ENCODE results near the gene BRINP1. TPM values are rescaled to one million over a fixed set of nuclear protein-coding genes. Genes with fewer than 3 reads are reported as not detected.
"Not testable (repeated sequence)": the region's sequence is repeated elsewhere in the genome, so short reads cannot be mapped to it uniquely, and the experiment has no call there.

BRINP1 gene
- total RNA-seq, 5 donors from 2014 or later (not counting 1 experiment from before 2014, with no cell fraction given) = not detected

DNA sequence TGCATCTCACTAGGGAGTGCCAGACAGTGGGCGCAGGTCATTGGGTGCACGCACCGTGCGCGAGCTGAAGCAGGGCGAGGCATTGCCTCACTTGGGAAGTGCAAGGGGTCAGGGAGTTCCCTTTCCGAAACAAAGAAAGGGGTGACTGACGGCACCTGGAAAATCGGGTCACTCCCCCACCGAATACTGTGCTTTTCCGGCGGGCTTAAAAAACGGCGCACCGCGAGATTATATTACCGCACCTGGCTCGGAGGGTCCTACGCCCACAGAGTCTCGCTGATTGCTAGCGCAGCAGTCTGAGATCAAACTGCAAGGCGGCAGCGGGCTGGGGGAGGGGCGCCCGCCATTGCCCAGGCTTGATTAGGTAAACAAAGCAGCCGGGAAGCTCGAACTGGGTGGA lies 200.0 kb downstream of the BRINP1 start:
- H3K4me3 Mint-ChIP-seq; CTCF ChIA-PET; H3K27ac Mint-ChIP-seq; H3K27me3 ChIP-seq (replicated peaks in 1 of 2; ENCODE audit: control insufficient read depth in 2 of 2, extremely low read depth in 1 of 2, insufficient read depth in 2 of 2, low read length in 1 of 2); POLR2A ChIA-PET; H3K4me1 ChIP-seq (ENCODE audit: control insufficient read depth in 1 of 2, extremely low read depth in 1 of 2, insufficient read depth in 2 of 2, low read length in 2 of 2); H3K36me3 ChIP-seq (ENCODE audit: control insufficient read depth in 2 of 2, extremely low read depth in 1 of 2, insufficient read depth in 1 of 2, low read length in 1 of 2); ATAC-seq (replicated peaks in 1 of 4); H3K9me3 ChIP-seq; DNase-seq; H3K27ac ChIP-seq (ENCODE audit: low read length); H3K36me3 Mint-ChIP-seq; H3K4me1 Mint-ChIP-seq; H3K27me3 Mint-ChIP-seq; H3K4me3 ChIP-seq (ENCODE audit: control insufficient read depth in 1 of 2, extremely low read depth in 1 of 2, low read length in 1 of 2): not testable (repeated sequence)
- H3K9me3 Mint-ChIP-seq = peaks cover 0 to 12% (median 10%) of the 10 kb centered on the region in 3 donors
- WGBS (ENCODE audit: insufficient coverage) = 67% methylated on average over 17 of the region's 27 CpGs

DNA sequence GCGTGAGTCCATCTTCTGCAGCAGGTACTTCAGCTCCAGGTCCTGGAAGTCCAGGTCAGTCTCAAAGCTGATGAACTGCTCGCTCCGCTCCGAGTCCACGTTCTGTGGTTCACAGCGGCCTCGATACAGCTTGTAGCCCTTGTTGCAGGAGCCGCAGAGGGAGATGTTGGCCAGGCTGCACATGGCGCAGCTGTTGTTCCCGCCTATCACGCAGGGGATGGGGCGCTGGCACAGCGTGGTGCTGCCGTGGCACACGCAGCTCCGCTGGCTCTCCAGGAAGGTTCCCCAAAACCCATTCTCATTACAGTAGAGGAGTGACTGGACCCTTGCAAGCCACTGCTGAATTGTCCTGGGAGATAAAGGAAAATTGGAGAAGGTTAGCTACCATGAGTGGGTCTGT lies 201.4 kb downstream of the BRINP1 start:
- H3K36me3 Mint-ChIP-seq = no peaks in the 10 kb centered on the region
- peaks cover 0 to 12% (median 10%) of the 10 kb centered on the region in 3 donors for H3K9me3 Mint-ChIP-seq
- Histone ChIP-seq H3K36me3 (ENCODE audit: control insufficient read depth in 2 of 2, extremely low read depth in 1 of 2, insufficient read depth in 1 of 2, low read length in 1 of 2) (no peaks in the 10 kb centered on the region), H3K4me1 (ENCODE audit: control insufficient read depth in 1 of 2, extremely low read depth in 1 of 2, insufficient read depth in 2 of 2, low read length in 2 of 2) (no peaks in the 10 kb centered on the region), H3K9me3 (no peaks in the 10 kb centered on the region), H3K27me3 (replicated peaks in 1 of 2; ENCODE audit: control insufficient read depth in 2 of 2, extremely low read depth in 1 of 2, insufficient read depth in 2 of 2, low read length in 1 of 2) (peaks cover 0 to 4% of the 10 kb centered on the region in 2 experiments), H3K27ac (ENCODE audit: low read length) (no peak overlapping the region), H3K4me3 (ENCODE audit: control insufficient read depth in 1 of 2, extremely low read depth in 1 of 2, low read length in 1 of 2) (no peak overlapping the region)
- no peaks in the 10 kb centered on the region for H3K4me1 Mint-ChIP-seq
- ChIA-PET CTCF (interaction anchor here in 1 of 2 donors (0.6 kb wide), 1 partner anchor 803 kb away, joined by 3 read pairs; no protein-coding TSS in a partner anchor), POLR2A (no interaction called here)
- H3K27ac Mint-ChIP-seq = no peak overlapping the region
- ATAC-seq (replicated peaks in 1 of 4) = no peak
- no peak overlapping the region for H3K4me3 Mint-ChIP-seq
- 94% methylated on average over 11 of the region's 16 CpGs for WGBS (ENCODE audit: insufficient coverage)
- no peak for DNase-seq
- no peaks in the 10 kb centered on the region for H3K27me3 Mint-ChIP-seq

DNA sequence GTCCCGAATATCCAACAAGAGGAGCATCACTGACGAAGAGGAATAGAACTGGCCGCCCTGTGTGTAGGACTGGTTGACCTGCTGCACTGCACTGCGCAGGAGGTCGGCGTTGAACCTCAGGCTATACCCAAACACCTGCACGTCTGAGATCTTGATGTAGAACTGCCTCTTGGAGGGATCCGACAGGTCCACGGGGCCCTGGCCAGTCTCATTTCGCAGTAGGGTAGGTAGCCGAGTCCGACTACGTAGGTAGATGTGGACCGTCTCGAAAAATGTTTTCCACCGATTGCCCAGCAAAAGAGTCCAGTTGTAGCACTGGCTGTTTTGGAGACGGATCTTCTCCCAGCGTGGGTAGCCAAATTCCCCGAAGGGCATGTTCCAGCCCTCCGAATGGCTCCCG lies 202.0 kb downstream of the BRINP1 start:
- ATAC-seq (replicated peaks in 1 of 4) = no peak
- no peak for DNase-seq
- peaks cover 0 to 12% (median 10%) of the 10 kb centered on the region in 3 donors for H3K9me3 Mint-ChIP-seq
- ChIA-PET CTCF (no interaction called here), POLR2A (no interaction called here)
- no peak overlapping the region for H3K4me3 ChIP-seq (ENCODE audit: control insufficient read depth in 1 of 2, extremely low read depth in 1 of 2, low read length in 1 of 2)
- H3K27me3 ChIP-seq (replicated peaks in 1 of 2; ENCODE audit: control insufficient read depth in 2 of 2, extremely low read depth in 1 of 2, insufficient read depth in 2 of 2, low read length in 1 of 2) = peaks cover 0 to 4% of the 10 kb centered on the region in 2 experiments
- H3K27me3 Mint-ChIP-seq = no peaks in the 10 kb centered on the region
- no peak overlapping the region for H3K27ac ChIP-seq (ENCODE audit: low read length)
- H3K36me3 Mint-ChIP-seq = no peaks in the 10 kb centered on the region
- no peak overlapping the region for H3K27ac Mint-ChIP-seq
- H3K36me3 ChIP-seq (ENCODE audit: control insufficient read depth in 2 of 2, extremely low read depth in 1 of 2, insufficient read depth in 1 of 2, low read length in 1 of 2) = no peaks in the 10 kb centered on the region
- no peaks in the 10 kb centered on the region for H3K9me3 ChIP-seq
- no peaks in the 10 kb centered on the region for H3K4me1 ChIP-seq (ENCODE audit: control insufficient read depth in 1 of 2, extremely low read depth in 1 of 2, insufficient read depth in 2 of 2, low read length in 2 of 2)
- H3K4me1 Mint-ChIP-seq = no peaks in the 10 kb centered on the region
- WGBS (ENCODE audit: insufficient coverage) = 95% methylated on average over 21 of the region's 21 CpGs
- H3K4me3 Mint-ChIP-seq = no peak overlapping the region

- no peaks in the 10 kb centered on the region for H3K4me1 ChIP-seq (ENCODE audit: control insufficient read depth in 1 of 2, extremely low read depth in 1 of 2, insufficient read depth in 2 of 2, low read length in 2 of 2)
- ChIA-PET POLR2A (no interaction called here), CTCF (no interaction called here)
- Mint-ChIP-seq H3K27me3 (no peaks in the 10 kb centered on the region), H3K27ac (no peak overlapping the region), H3K9me3 (peaks cover 0 to 12% (median 10%) of the 10 kb centered on the region in 3 donors), H3K4me3 (no peak overlapping the region), H3K4me1 (no peaks in the 10 kb centered on the region), H3K36me3 (no peaks in the 10 kb centered on the region)
- no peak overlapping the region for H3K27ac ChIP-seq (ENCODE audit: low read length)
- no peaks in the 10 kb centered on the region for H3K36me3 ChIP-seq (ENCODE audit: control insufficient read depth in 2 of 2, extremely low read depth in 1 of 2, insufficient read depth in 1 of 2, low read length in 1 of 2)
- ATAC-seq (replicated peaks in 1 of 4) (no peak), DNase-seq (no peak)
- peaks cover 0 to 4% of the 10 kb centered on the region in 2 experiments for H3K27me3 ChIP-seq (replicated peaks in 1 of 2; ENCODE audit: control insufficient read depth in 2 of 2, extremely low read depth in 1 of 2, insufficient read depth in 2 of 2, low read length in 1 of 2)
- H3K9me3 ChIP-seq = no peaks in the 10 kb centered on the region
- no peak overlapping the region for H3K4me3 ChIP-seq (ENCODE audit: control insufficient read depth in 1 of 2, extremely low read depth in 1 of 2, low read length in 1 of 2)
These were observed 203.1 kb downstream of the BRINP1 start for GRCh38 chr9:119166096-119166495.

GRCh38 chr9:119165131-119165530 lies 204.1 kb downstream of the BRINP1 start:
- H3K9me3 Mint-ChIP-seq = peaks cover 0 to 12% (median 10%) of the 10 kb centered on the region in 3 donors
- ChIA-PET CTCF (interaction anchor here in 1 of 2 donors (0.5 kb wide), 1 partner anchor 33 kb away, joined by 3 read pairs; no protein-coding TSS in a partner anchor), POLR2A (no interaction called here)
- no peaks in the 10 kb centered on the region for H3K27me3 Mint-ChIP-seq
- Histone ChIP-seq H3K27me3 (replicated peaks in 1 of 2; ENCODE audit: control insufficient read depth in 2 of 2, extremely low read depth in 1 of 2, insufficient read depth in 2 of 2, low read length in 1 of 2) (peaks cover 0 to 4% of the 10 kb centered on the region in 2 experiments), H3K27ac (ENCODE audit: low read length) (no peak overlapping the region), H3K9me3 (no peaks in the 10 kb centered on the region), H3K4me1 (ENCODE audit: control insufficient read depth in 1 of 2, extremely low read depth in 1 of 2, insufficient read depth in 2 of 2, low read length in 2 of 2) (no peaks in the 10 kb centered on the region), H3K4me3 (ENCODE audit: control insufficient read depth in 1 of 2, extremely low read depth in 1 of 2, low read length in 1 of 2) (no peak overlapping the region), H3K36me3 (ENCODE audit: control insufficient read depth in 2 of 2, extremely low read depth in 1 of 2, insufficient read depth in 1 of 2, low read length in 1 of 2) (no peaks in the 10 kb centered on the region)
- no peak overlapping the region for H3K4me3 Mint-ChIP-seq
- H3K27ac Mint-ChIP-seq = no peak overlapping the region
- DNase-seq = no peak
- H3K4me1 Mint-ChIP-seq = no peaks in the 10 kb centered on the region
- WGBS (ENCODE audit: insufficient coverage) = no CpG with 5 or more reads among the region's 1 CpG
- ATAC-seq (replicated peaks in 1 of 4) = no peak
- no peaks in the 10 kb centered on the region for H3K36me3 Mint-ChIP-seq

DNA sequence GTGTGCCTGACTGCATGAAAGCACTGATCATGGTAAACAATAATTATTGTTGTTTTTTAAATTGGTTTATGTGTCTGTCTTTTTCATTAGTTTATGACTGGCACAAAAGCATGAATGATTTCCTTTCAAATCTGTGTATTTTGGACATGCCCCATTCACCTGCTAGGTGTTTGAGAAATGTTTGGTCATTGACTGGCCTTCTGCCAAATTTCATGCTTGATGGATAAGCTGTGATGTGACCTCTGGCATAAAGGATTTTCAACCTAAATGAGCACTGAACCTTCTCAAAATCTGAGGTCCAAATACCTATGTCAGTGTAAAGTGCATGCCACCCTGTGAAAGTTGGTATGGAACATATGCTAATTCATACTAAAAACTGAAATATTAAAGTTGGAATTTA lies 204.5 kb downstream of the BRINP1 start:
- Mint-ChIP-seq H3K27me3 (no peaks in the 10 kb centered on the region), H3K36me3 (no peaks in the 10 kb centered on the region), H3K27ac (no peak overlapping the region), H3K4me3 (no peak overlapping the region), H3K4me1 (no peaks in the 10 kb centered on the region), H3K9me3 (peaks cover 0 to 12% (median 10%) of the 10 kb centered on the region in 3 donors)
- no peak overlapping the region for H3K4me3 ChIP-seq (ENCODE audit: control insufficient read depth in 1 of 2, extremely low read depth in 1 of 2, low read length in 1 of 2)
- H3K36me3 ChIP-seq (ENCODE audit: control insufficient read depth in 2 of 2, extremely low read depth in 1 of 2, insufficient read depth in 1 of 2, low read length in 1 of 2) = no peaks in the 10 kb centered on the region
- DNase-seq (no peak), ATAC-seq (replicated peaks in 1 of 4) (no peak)
- H3K4me1 ChIP-seq (ENCODE audit: control insufficient read depth in 1 of 2, extremely low read depth in 1 of 2, insufficient read depth in 2 of 2, low read length in 2 of 2) = no peaks in the 10 kb centered on the region
- ChIA-PET POLR2A (no interaction called here), CTCF (no interaction called here)
- peaks cover 0 to 4% of the 10 kb centered on the region in 2 experiments for H3K27me3 ChIP-seq (replicated peaks in 1 of 2; ENCODE audit: control insufficient read depth in 2 of 2, extremely low read depth in 1 of 2, insufficient read depth in 2 of 2, low read length in 1 of 2)
- H3K27ac ChIP-seq (ENCODE audit: low read length) = no peak overlapping the region
- H3K9me3 ChIP-seq = no peaks in the 10 kb centered on the region

DNA sequence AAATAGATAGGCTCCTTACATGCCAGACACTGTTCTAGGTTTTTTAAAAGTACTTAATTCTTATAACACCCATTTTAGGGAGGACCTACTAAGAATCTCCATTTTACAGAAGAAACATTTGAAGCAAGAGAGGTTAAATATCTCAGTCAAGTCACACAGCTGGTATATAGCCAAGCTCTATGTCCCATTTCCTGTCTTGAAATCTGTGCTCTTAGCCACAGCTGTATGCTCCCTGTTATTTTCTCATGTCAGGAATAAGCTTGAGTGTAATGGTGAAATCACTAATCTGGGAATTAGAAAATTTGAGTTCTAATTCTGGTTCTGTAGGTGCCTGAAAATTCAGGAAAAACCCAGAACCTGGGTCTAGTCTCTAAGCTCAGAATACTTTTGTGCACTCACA lies 208.7 kb downstream of the BRINP1 start:
- Mint-ChIP-seq H3K4me1 (no peaks in the 10 kb centered on the region), H3K36me3 (no peaks in the 10 kb centered on the region), H3K27me3 (no peaks in the 10 kb centered on the region), H3K9me3 (peaks cover 0 to 4% (median 0%) of the 10 kb centered on the region in 3 donors), H3K27ac (no peak overlapping the region), H3K4me3 (no peak overlapping the region)
- no peaks in the 10 kb centered on the region for H3K4me1 ChIP-seq (ENCODE audit: control insufficient read depth in 1 of 2, extremely low read depth in 1 of 2, insufficient read depth in 2 of 2, low read length in 2 of 2)
- CTCF ChIA-PET = no interaction called here
- DNase-seq = no peak
- no peaks in the 10 kb centered on the region for H3K9me3 ChIP-seq
- H3K36me3 ChIP-seq (ENCODE audit: control insufficient read depth in 2 of 2, extremely low read depth in 1 of 2, insufficient read depth in 1 of 2, low read length in 1 of 2) = no peaks in the 10 kb centered on the region
- POLR2A ChIA-PET = no interaction called here
- ATAC-seq (replicated peaks in 1 of 4) = no peak
- no peak overlapping the region for H3K27ac ChIP-seq (ENCODE audit: low read length)
- no peaks in the 10 kb centered on the region for H3K27me3 ChIP-seq (replicated peaks in 1 of 2; ENCODE audit: control insufficient read depth in 2 of 2, extremely low read depth in 1 of 2, insufficient read depth in 2 of 2, low read length in 1 of 2)
- H3K4me3 ChIP-seq (ENCODE audit: control insufficient read depth in 1 of 2, extremely low read depth in 1 of 2, low read length in 1 of 2) = no peak overlapping the region

Data from T-cell (primary cell).